A673 (cell line): ENCODE measurements around the gene UGT1A9. TPM values are rescaled to one million over a fixed set of nuclear protein-coding genes. Genes with fewer than 3 reads are reported as not detected.
"Not testable (repeated sequence)": the region's sequence is repeated elsewhere in the genome, so short reads cannot be mapped to it uniquely, and the experiment has no call there.

ENCODE experiments used
- BruUV-seq: library from RNA; stranded (reverse); fragments of 400-500 nt; replicated peaks from 2 replicates; lab custom pipeline; 2021; lab: Mats Ljungman, UMichigan
- CTCF ChIA-PET: fragments of 300-600 bp; sonication (Branson Sonifier 250); formaldehyde crosslinking; loops from one replicate; lab custom pipeline; 2022; ENCODE audit warnings: antibody characterized with exemption; lab: Charles Lee
- POLR2A ChIA-PET: fragments of 300-600 bp; sonication (Branson Sonifier 250); formaldehyde crosslinking; loops from one replicate; lab custom pipeline; 2022; ENCODE audit warnings: antibody characterized with exemption; ENCODE audit not compliant: low non-redundant PET; lab: Charles Lee
- DNase-seq: peaks from one replicate; pipeline ENCODE4 v3.0.0-alpha.2; 2015; ENCODE audit warnings: low spot score
- H3K27ac ChIP-seq: fragments of 200-600 bp; sonication (generic); 2 replicates; pipeline ENCODE4 v1.5.1; 2016; ENCODE audit warnings: mixed run types, low read depth, mild to moderate bottlenecking, mixed read lengths, antibody characterized with exemption, low read length; ENCODE audit not compliant: poor library complexity, severe bottlenecking
- H3K27me3 ChIP-seq: fragments of 200-600 bp; sonication (generic); replicated peaks from 2 replicates; pipeline ENCODE4 v1.6.1; 2017; ENCODE audit warnings: mixed run types, low read depth, mild to moderate bottlenecking, mixed read lengths, antibody characterized with exemption, low read length; ENCODE audit not compliant: insufficient read depth, poor library complexity
- H3K36me3 ChIP-seq: fragments of 200-600 bp; sonication (generic); 2 replicates; pipeline ENCODE4 v1.6.1; 2016; ENCODE audit warnings: mixed run types, mild to moderate bottlenecking, mixed read lengths, antibody characterized with exemption, low read length; ENCODE audit not compliant: insufficient read depth, poor library complexity, severe bottlenecking
- H3K4me1 ChIP-seq: fragments of 200-600 bp; sonication (generic); 2 replicates; pipeline ENCODE4 v1.6.1; 2017; ENCODE audit warnings: mixed run types, mild to moderate bottlenecking, mixed read lengths, antibody characterized with exemption, low read length; ENCODE audit not compliant: insufficient read depth, poor library complexity, severe bottlenecking
- H3K4me3 ChIP-seq: fragments of 200-600 bp; sonication (generic); 2 replicates; pipeline ENCODE4 v1.5.1; 2016; ENCODE audit warnings: low read depth, mixed run types, mild to moderate bottlenecking, mixed read lengths, low read length; ENCODE audit not compliant: poor library complexity, severe bottlenecking
- H3K9me3 ChIP-seq: fragments of 200-600 bp; sonication (generic); 2 replicates; pipeline ENCODE4 v1.6.1; 2016; ENCODE audit warnings: mixed run types, low read depth, mild to moderate bottlenecking, mixed read lengths, antibody characterized with exemption, low read length; ENCODE audit not compliant: poor library complexity, severe bottlenecking
- CTCF ChIP-seq: fragments of 300-800, 200-600 bp; sonication (generic); conservative IDR thresholded peaks from 2 replicates; pipeline ENCODE4 v1.5.1; 2017; ENCODE audit warnings: low read depth, mild to moderate bottlenecking, antibody characterized with exemption, low read length, moderate library complexity, mixed read lengths
- EZH2 ChIP-seq: fragments of 200-600 bp; sonication (generic); IDR thresholded peaks from 2 replicates; pipeline ENCODE4 v1.6.1; 2017; ENCODE audit warnings: borderline replicate concordance, low read depth, mild to moderate bottlenecking, mixed read lengths, antibody characterized with exemption, low read length; ENCODE audit not compliant: poor library complexity, severe bottlenecking
- intact Hi-C: fragments of 100-400 bp; cut with micrococcal nuclease; formaldehyde crosslinking; loops from one replicate; pipeline ENCODE4 v1.10.0; 2022; ENCODE audit not compliant: unreplicated experiment
- total RNA-seq: library from RNA; stranded (reverse); gene quantifications from 2 replicates; pipeline ENCODE4 v1.2.3, GENCODE V29; 2021

Gene UGT1A9
- total RNA-seq, 1 experiment from 2014 or later = not detected

- H3K4me1 ChIP-seq = no peaks in the 10 kb centered on the region
- H3K4me3 ChIP-seq = no peak overlapping the region
- CTCF ChIA-PET = no interaction called here
- no peak overlapping the region for H3K27ac ChIP-seq
- TF ChIP-seq CTCF = no peak
- TF ChIP-seq EZH2 = no peak
- H3K27me3 ChIP-seq = no peaks in the 10 kb centered on the region
- no peaks in the 10 kb centered on the region for H3K36me3 ChIP-seq
- H3K9me3 ChIP-seq = peaks cover 4% of the 10 kb centered on the region
- no TSS peak for BruUV-seq
- intact Hi-C loops = no loop called here
- no peak for DNase-seq
- POLR2A ChIA-PET = no interaction called here
Measured at GRCh38 chr2:233746475-233747282, 75.0 kb downstream of the UGT1A9 start.

DNA sequence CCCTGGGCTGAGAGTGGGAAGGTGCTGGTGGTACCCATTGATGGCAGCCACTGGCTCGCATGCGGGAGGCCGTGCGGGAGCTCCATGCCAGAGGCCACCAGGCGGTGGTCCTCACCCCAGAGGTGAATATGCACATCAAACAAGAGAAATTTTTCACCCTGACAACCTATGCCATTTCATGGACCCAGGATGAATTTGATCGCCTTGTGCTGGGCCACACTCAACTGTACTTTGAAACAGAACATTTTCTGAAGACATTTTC is 75.5 kb downstream of the UGT1A9 start:
- no peaks in the 10 kb centered on the region for H3K27me3 ChIP-seq
- no peak for DNase-seq
- no peak overlapping the region for H3K27ac ChIP-seq
- intact Hi-C loops = no loop called here
- H3K36me3 ChIP-seq = no peaks in the 10 kb centered on the region
- H3K4me1 ChIP-seq = no peaks in the 10 kb centered on the region
- POLR2A ChIA-PET = no interaction called here
- no TSS peak for BruUV-seq
- H3K4me3 ChIP-seq = no peak overlapping the region
- H3K9me3 ChIP-seq = peaks cover 4% of the 10 kb centered on the region
- CTCF ChIA-PET = no interaction called here
- no peak for TF ChIP-seq EZH2
- TF ChIP-seq CTCF = no peak

DNA sequence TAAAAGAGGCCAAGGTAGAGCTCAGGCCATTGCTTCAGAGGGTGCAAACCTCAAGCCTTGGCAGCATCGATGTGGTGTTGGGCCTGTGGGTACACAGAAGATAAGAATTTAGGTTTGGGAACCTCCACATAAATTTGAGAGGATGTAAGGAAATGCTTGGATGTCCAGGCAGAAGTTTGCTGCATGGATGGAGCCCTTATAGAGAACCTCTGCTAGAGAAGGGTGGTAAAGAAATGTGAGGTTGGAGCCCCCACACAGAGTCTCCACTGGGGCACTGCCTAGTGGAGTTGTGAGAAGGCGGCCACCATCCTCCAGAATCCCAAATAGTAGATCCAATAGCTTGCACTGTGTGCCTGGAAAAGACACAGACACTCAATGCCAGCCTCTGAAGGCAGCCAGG is 79.0 kb downstream of the UGT1A9 start:
- H3K4me1 ChIP-seq, intact Hi-C loops, H3K27me3 ChIP-seq, POLR2A ChIA-PET, H3K27ac ChIP-seq, H3K4me3 ChIP-seq, H3K36me3 ChIP-seq, DNase-seq, CTCF ChIA-PET, H3K9me3 ChIP-seq, BruUV-seq: not testable (repeated sequence)

- CTCF ChIA-PET, intact Hi-C loops, POLR2A ChIA-PET: not testable (repeated sequence)
Measured at GRCh38 chr2:233751212-233752009, 79.7 kb downstream of the UGT1A9 start.

More at GRCh38 chr2:233751212-233752009, 79.7 kb downstream of the UGT1A9 start:
- not testable (repeated sequence) for DNase-seq, H3K36me3 ChIP-seq, H3K27ac ChIP-seq, H3K4me3 ChIP-seq, H3K4me1 ChIP-seq, H3K27me3 ChIP-seq, BruUV-seq, H3K9me3 ChIP-seq
